ENCODE results near the gene UBAC2. TPM values are rescaled to one million over a fixed set of nuclear protein-coding genes. Genes with fewer than 3 reads are reported as not detected.

Gene UBAC2
- total and polyA plus RNA-seq, 9 donors = 38.7 to 87.5 (median 48.0) TPM

DNA sequence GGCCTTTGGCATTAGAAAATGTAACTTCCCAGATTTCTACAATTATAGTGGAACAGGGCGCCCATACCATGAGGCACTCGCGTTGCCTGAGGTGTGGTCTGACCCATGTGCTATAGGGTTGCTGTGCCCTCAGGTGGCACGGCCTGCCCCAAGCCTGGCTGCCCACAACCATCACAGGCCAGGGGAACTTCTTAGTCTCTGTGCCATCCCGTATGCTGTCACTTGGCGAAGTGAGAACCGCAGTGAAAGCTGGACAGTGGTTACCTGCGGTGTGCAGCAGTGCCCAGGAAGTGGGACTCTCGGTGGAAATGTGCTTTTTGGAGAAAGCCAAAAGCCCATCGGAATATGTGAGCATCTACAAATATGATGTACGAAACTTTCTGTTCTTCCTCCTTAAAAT is 194.8 kb downstream of the UBAC2 start:
- DNase-seq = no peak
- Histone ChIP-seq H3K36me3 (no peaks in the 10 kb centered on the region), H3K27ac (no peak overlapping the region), H3K9me3 (no peaks in the 10 kb centered on the region), H3K27me3 (no peaks in the 10 kb centered on the region), H3K4me3 (no peak overlapping the region), H3K4me1 (ENCODE audit: insufficient read depth) (no peaks in the 10 kb centered on the region)
- intact Hi-C loops (cut with DNase I) = no loop called here
- TF ChIP-seq POLR2A (IDR thresholded peaks at IDR 0.05) = no peak
- TF ChIP-seq, protein P1, sequence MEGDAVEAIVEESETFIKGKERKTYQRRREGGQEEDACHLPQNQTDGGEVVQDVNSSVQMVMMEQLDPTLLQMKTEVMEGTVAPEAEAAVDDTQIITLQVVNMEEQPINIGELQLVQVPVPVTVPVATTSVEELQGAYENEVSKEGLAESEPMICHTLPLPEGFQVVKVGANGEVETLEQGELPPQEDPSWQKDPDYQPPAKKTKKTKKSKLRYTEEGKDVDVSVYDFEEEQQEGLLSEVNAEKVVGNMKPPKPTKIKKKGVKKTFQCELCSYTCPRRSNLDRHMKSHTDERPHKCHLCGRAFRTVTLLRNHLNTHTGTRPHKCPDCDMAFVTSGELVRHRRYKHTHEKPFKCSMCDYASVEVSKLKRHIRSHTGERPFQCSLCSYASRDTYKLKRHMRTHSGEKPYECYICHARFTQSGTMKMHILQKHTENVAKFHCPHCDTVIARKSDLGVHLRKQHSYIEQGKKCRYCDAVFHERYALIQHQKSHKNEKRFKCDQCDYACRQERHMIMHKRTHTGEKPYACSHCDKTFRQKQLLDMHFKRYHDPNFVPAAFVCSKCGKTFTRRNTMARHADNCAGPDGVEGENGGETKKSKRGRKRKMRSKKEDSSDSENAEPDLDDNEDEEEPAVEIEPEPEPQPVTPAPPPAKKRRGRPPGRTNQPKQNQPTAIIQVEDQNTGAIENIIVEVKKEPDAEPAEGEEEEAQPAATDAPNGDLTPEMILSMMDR (IDR thresholded peaks at IDR 0.05) = no peak
- WGBS, 3 donors = 95 to 97% (median 96%) methylated on average over 11 of the region's 11 CpGs

DNA sequence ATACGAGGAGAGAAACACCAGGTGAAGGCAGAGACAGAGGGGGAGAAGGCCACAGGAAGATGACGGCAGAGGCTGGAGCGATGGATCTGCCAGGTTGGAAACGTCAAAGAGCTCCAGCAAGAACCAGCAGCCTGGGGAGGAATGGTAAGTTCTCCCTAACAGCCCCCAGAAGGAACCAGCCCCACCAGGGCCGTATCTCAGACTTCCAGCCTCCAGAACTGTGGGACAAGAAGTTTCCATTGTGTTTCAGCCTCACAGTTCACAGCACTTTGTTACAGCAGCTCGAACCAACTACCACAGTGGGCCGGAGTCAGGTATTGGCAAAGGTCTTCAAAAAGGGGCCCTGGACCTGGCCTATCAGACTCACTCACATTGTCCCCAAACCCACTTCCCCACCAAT is 195.8 kb downstream of the UBAC2 start:
- no peak overlapping the region for H3K4me3 ChIP-seq
- H3K4me1 ChIP-seq (ENCODE audit: insufficient read depth) = no peaks in the 10 kb centered on the region
- H3K27me3 ChIP-seq = no peaks in the 10 kb centered on the region
- no peaks in the 10 kb centered on the region for H3K36me3 ChIP-seq
- DNase-seq = no peak
- H3K27ac ChIP-seq = no peak overlapping the region
- TF ChIP-seq EP300 (IDR thresholded peaks at IDR 0.05) (no peak), POLR2A (IDR thresholded peaks at IDR 0.05) (no peak)
- TF ChIP-seq, protein P1 (IDR thresholded peaks at IDR 0.05) = no peak
- no peaks in the 10 kb centered on the region for H3K9me3 ChIP-seq
- 85 to 91% (median 89%) methylated on average over 7 of the region's 7 CpGs for WGBS, 3 donors
- intact Hi-C loops (cut with DNase I) = no loop called here

DNA sequence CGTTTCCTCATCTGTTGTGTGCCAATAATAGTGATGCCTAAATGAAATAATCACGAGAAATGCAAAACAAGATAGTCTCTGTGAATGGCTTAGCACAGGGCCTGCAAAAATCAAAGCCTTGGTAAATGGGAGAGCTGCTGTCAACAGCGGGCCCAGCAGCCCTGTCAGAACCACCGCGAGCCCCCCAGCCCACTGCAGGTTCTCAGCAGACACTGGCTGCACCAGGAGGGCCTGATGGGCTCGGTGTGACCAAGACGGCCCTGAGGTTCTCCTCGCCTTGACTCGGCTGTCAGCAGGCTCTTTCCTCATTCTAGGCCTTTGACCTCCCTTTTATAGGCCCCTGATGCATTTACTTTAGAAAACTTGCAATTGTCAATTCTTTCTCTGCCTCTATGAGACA is 197.4 kb downstream of the UBAC2 start:
- Histone ChIP-seq H3K36me3 (no peaks in the 10 kb centered on the region), H3K27me3 (no peaks in the 10 kb centered on the region), H3K27ac (no peak overlapping the region), H3K4me3 (no peak overlapping the region), H3K9me3 (no peaks in the 10 kb centered on the region), H3K4me1 (ENCODE audit: insufficient read depth) (no peaks in the 10 kb centered on the region)
- peak in 1 of 5 donors; percentile 17 for DNase-seq
- TF ChIP-seq EP300 (IDR thresholded peaks at IDR 0.05) = no peak
- TF ChIP-seq POLR2A (IDR thresholded peaks at IDR 0.05) = no peak
- TF ChIP-seq, protein P1 (IDR thresholded peaks at IDR 0.05) = no peak
- 86 to 93% (median 92%) methylated on average over 9 of the region's 9 CpGs for WGBS, 3 donors
- intact Hi-C loops (cut with DNase I) = no loop called here

DNA sequence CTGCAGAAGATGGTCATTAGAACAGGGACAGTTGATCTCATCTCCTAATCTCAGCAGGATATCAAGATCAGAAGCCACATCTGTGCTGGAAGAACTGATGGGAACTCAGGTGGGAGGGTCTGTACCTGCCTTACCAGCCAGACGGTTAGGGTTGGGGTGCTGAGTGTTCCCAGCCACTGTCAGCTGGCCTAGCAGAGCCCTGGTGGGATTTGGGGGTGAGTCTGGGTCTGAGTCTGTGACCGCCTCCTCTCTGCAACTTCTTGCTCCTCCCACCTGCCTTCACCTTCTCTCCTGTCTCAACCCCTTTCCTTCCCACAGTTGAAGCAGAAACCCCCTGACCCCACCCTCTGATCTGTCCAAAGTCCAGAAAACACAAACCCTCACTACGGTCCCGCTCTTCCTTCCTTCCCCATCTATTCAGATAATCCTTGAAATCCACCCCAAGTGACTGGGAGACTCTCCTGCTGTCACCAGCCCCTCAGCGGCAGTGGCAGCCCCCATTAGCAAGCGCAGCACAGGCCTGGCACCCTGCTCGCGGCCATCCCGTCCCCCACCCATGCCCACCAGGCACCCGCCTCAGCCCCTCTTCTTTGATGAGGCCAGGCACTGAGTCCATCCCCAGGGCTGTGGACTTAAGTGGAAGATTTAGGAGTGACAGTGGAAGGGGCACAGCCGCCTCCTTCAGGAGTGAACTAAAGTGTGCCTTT is 198.4 kb downstream of the UBAC2 start:
- WGBS, 3 donors = 94 to 97% (median 95%) methylated on average over 11 of the region's 11 CpGs
- H3K27me3 ChIP-seq = no peaks in the 10 kb centered on the region
- no peak overlapping the region for H3K27ac ChIP-seq
- no peaks in the 10 kb centered on the region for H3K4me1 ChIP-seq (ENCODE audit: insufficient read depth)
- no peak overlapping the region for H3K4me3 ChIP-seq
- TF ChIP-seq EP300 (IDR thresholded peaks at IDR 0.05) (no peak), POLR2A (IDR thresholded peaks at IDR 0.05) (no peak)
- TF ChIP-seq, protein P1 (IDR thresholded peaks at IDR 0.05) = no peak
- no peaks in the 10 kb centered on the region for H3K36me3 ChIP-seq
- intact Hi-C loops (cut with DNase I) = no loop called here
- peak in 1 of 5 donors; percentile 19 for DNase-seq
- no peaks in the 10 kb centered on the region for H3K9me3 ChIP-seq
